ENCODE results near the gene EMID1. TPM values are rescaled to one million over a fixed set of nuclear protein-coding genes. Genes with fewer than 3 reads are reported as not detected.

EMID1 gene
- total RNA-seq, 1 donor from 2014 or later = 10.4 TPM

DNA sequence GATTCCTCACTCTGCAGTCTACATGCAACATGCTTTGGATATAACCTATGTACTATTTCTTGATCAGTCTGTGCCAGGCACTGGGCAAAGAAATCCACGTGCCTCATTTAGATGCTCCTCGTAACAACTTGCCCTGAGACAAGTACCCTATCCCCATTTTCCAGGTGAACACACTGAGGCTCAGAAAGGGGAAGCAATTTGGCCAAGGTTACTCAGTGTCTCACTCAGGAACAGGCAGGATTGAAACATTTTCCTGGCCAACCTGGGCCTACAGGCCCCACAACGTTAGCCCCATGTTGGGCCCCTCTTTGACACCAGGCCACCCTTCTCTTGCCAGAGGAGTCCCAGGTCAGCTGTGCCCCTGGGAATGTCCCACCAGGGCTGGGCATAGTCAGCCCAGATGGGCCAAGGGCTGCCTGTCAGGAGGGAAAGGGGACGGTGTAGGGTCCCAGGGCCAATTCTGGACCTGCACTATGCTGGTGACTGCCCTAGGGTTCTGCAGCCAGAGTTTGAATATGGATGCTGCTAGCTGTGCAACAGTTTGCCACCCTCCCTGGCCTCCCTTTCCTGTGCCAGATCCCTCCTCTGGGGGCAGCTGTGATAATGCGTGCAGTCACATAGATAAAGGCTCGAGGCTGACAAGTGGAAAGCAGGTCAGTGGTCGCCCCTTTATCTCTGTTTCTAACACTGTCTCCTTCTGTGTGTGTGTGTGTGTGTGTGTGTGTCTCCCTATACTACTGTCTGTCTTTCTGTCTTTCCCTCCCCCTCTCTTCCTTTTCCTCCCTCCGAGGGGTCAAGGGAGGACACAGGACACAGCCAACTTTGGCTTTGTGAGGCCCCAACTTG is 10.4 kb upstream of the EMID1 start:
- DNase-seq (ENCODE audit: low read depth, low spot score) = no peak
- TF ChIP-seq, protein P1, sequence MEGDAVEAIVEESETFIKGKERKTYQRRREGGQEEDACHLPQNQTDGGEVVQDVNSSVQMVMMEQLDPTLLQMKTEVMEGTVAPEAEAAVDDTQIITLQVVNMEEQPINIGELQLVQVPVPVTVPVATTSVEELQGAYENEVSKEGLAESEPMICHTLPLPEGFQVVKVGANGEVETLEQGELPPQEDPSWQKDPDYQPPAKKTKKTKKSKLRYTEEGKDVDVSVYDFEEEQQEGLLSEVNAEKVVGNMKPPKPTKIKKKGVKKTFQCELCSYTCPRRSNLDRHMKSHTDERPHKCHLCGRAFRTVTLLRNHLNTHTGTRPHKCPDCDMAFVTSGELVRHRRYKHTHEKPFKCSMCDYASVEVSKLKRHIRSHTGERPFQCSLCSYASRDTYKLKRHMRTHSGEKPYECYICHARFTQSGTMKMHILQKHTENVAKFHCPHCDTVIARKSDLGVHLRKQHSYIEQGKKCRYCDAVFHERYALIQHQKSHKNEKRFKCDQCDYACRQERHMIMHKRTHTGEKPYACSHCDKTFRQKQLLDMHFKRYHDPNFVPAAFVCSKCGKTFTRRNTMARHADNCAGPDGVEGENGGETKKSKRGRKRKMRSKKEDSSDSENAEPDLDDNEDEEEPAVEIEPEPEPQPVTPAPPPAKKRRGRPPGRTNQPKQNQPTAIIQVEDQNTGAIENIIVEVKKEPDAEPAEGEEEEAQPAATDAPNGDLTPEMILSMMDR (conservative IDR thresholded peaks at IDR 0.05) = no peak
- Mint-ChIP-seq H3K27ac (ENCODE audit: unreplicated experiment) (peak overlapping the region; percentile 68), H3K9me3 (no peaks in the 10 kb centered on the region), H3K27me3 (ENCODE audit: low read depth) (peaks cover 3% of the 10 kb centered on the region), H3K4me1 (peaks cover 19% of the 10 kb centered on the region), H3K36me3 (ENCODE audit: low read depth) (no peaks in the 10 kb centered on the region), H3K4me3 (no peak overlapping the region)

DNA sequence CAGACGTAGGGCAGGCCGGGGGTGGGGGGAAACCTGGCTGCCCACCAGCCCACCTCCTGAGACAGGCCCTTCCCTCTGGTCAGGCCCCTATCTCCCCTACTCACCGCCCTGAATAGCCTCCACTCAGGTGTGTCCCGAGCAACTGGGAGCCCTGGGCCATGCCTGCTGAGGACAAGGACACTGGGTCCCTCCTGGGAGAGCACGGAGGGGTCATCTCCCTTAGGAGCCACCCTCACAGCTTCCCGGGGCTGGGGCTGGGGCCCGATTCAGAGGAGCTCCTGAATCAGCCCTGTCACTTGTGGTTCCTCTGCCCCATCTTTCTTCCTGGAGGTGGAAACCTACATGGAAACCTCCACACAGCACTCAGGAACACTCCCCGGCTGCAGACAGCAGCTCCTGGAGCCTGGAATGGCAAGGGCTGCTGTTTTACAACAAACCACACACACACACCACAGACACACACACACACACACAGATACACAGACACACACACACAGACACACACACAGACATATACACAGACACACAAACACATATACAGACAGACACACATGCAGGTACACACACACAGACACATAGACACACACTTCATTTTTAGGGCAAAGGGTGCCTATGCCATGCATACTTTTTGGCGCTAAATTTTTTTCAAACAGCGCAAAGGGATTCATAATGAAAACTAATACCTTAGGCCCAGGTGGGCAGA is 9.6 kb upstream of the EMID1 start:
- Mint-ChIP-seq H3K36me3 (ENCODE audit: low read depth) (no peaks in the 10 kb centered on the region), H3K27ac (ENCODE audit: unreplicated experiment) (peak overlapping the region; percentile 6), H3K4me3 (no peak overlapping the region), H3K9me3 (no peaks in the 10 kb centered on the region), H3K4me1 (peaks cover 19% of the 10 kb centered on the region), H3K27me3 (ENCODE audit: low read depth) (peaks cover 3% of the 10 kb centered on the region)
- no peak for DNase-seq (ENCODE audit: low read depth, low spot score)
- TF ChIP-seq, protein P1 (conservative IDR thresholded peaks at IDR 0.05) = no peak

DNA sequence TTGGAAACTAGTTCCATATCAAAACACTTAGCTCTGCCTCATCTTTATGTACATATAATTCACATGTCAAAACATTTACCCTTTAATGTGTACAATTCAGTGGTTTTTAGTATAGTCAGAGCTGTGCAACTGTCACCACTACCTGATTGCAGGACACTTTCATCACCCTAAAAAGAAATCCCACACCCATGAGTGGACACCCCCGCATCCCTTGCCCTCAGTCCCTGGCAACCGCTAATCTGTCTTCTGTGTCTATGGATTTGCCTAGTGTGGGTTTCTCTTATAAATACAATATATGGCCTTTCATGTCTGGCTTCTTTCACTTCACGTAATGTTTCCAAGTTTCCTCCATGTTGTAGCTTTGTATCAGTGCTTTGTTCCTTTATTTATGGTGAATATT is 8.6 kb upstream of the EMID1 start:
- Mint-ChIP-seq H3K4me1 (peaks cover 24% of the 10 kb centered on the region), H3K9me3 (no peaks in the 10 kb centered on the region), H3K27me3 (ENCODE audit: low read depth) (peaks cover 3% of the 10 kb centered on the region), H3K27ac (ENCODE audit: unreplicated experiment) (no peak overlapping the region), H3K36me3 (ENCODE audit: low read depth) (no peaks in the 10 kb centered on the region), H3K4me3 (no peak overlapping the region)
- no peak for DNase-seq (ENCODE audit: low read depth, low spot score)
- TF ChIP-seq, protein P1 (conservative IDR thresholded peaks at IDR 0.05) = no peak

DNA sequence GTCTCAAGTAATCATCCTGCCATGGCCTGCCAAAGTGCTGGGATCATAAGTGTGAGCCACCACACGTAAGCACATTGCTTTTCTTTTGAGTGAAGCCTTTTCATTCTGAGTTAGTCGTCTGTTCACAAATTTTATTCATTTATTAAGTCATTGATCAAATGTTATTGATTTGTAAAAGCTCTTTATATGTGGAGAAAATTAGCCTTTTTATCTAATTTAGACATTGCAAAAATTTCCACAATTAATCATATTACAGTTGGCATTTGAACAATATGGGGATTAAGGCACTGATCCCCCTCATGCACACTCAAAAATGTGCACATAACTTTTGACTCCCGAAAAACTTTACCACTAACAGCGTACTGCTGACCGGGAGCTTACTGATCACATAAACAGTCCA is 7.5 kb upstream of the EMID1 start:
- H3K36me3 Mint-ChIP-seq (ENCODE audit: low read depth) = no peaks in the 10 kb centered on the region
- H3K9me3 Mint-ChIP-seq = no peaks in the 10 kb centered on the region
- H3K4me1 Mint-ChIP-seq = peaks cover 27% of the 10 kb centered on the region
- DNase-seq (ENCODE audit: low read depth, low spot score) = no peak
- no peak overlapping the region for H3K27ac Mint-ChIP-seq (ENCODE audit: unreplicated experiment)
- TF ChIP-seq, protein P1 (conservative IDR thresholded peaks at IDR 0.05) = no peak
- H3K27me3 Mint-ChIP-seq (ENCODE audit: low read depth) = peaks cover 3% of the 10 kb centered on the region
- no peak overlapping the region for H3K4me3 Mint-ChIP-seq

DNA sequence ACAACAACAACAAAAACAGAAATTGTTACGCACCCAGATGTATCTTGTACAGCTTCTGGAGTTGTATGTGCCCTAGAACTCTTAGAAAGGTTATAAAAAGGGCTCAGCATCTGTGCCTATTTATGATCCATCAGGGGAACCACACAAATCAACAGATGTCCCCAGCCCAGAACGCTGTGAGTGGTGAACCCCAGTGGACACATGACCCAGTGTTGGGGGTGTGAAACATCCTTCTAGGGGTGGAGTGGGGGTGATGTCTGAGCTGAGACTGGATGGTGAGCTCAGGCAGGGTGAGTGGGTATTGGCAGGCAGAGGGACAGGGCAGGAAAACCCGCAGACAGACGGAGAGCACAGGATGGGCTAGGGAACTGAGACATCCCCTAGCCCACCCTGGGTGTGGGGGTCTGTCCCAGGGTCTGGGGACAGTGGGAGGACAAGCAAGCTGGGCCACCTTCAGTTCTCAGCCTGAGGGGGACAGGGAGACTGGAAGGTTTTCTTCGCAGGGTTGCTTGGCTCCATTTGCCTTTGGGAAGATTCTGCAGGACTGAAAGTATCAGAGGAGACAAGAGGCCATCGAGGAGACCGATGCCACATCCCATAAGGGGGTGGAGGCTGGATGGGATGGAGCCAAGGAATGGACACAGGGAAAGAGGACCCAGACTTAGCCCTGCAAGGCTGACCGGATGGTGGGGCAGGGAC is 5.8 kb upstream of the EMID1 start:
- TF ChIP-seq, protein P1 (conservative IDR thresholded peaks at IDR 0.05) = no peak
- H3K27ac Mint-ChIP-seq (ENCODE audit: unreplicated experiment) = no peak overlapping the region
- peaks cover 8% of the 10 kb centered on the region for H3K27me3 Mint-ChIP-seq (ENCODE audit: low read depth)
- no peak for DNase-seq (ENCODE audit: low read depth, low spot score)
- no peak overlapping the region for H3K4me3 Mint-ChIP-seq
- peaks cover 29% of the 10 kb centered on the region for H3K4me1 Mint-ChIP-seq
- no peaks in the 10 kb centered on the region for H3K36me3 Mint-ChIP-seq (ENCODE audit: low read depth)
- H3K9me3 Mint-ChIP-seq = no peaks in the 10 kb centered on the region
